GM12892 (cell line): ENCODE results near the gene PMPCA.
"Not testable (repeated sequence)": the region's sequence is repeated elsewhere in the genome, so short reads cannot be mapped to it uniquely, and the experiment has no call there.

Source experiments
- DNase-seq: peaks from one replicate; pipeline ENCODE4 v3.0.0; 2011; ENCODE audit not compliant: insufficient read length
- FAIRE-seq: peaks from 2 replicates; lab custom pipeline; 2011; peaks lifted over from hg19 to GRCh38; lab: Jason Lieb, UNC
- POLR2A ChIP-seq: IDR thresholded peaks from 2 replicates; pipeline ENCODE4 v1.6.1; 2011; ENCODE audit warnings: low read depth, low read length, control low read depth
- POLR2AphosphoS5 ChIP-seq: IDR thresholded peaks from 2 replicates; pipeline ENCODE4 v1.6.1; 2011; ENCODE audit warnings: low read depth, low read length, control low read depth
- TAF1 ChIP-seq: IDR thresholded peaks from 2 replicates; pipeline ENCODE4 v1.6.1; 2011; ENCODE audit warnings: low read depth, mild to moderate bottlenecking, control low read depth, low read length, borderline replicate concordance

PMPCA gene

GRCh38 chr9:136399176-136400037 is 11.1 kb upstream of the PMPCA start:
- peak; percentile 48 for DNase-seq
- TF ChIP-seq TAF1 (no peak), POLR2A (no peak), POLR2AphosphoS5 (no peak)
- FAIRE-seq = peak; percentile 46

GRCh38 chr9:136400038-136400834 is 10.2 kb upstream of the PMPCA start, which contains the start of gene SNAPC4:
Gene SNAPC4 (minus strand): TSS chr9:136400170. CDS start chr9:136398428, 1,742 bp downstream.
- TF ChIP-seq POLR2A (peak; percentile 89; the same call in 1 of the 2 replicates), POLR2AphosphoS5 (peak; percentile 66), TAF1 (peak; percentile 91)
- peak; percentile 98 for DNase-seq
- peak; percentile 97 for FAIRE-seq

GRCh38 chr9:136401173-136401922 is 9.1 kb upstream of the PMPCA start:
- FAIRE-seq = no peak
- TF ChIP-seq POLR2AphosphoS5 (peak; percentile 61), POLR2A (no peak; the same call in 1 of the 2 replicates)
- no peak for DNase-seq

- TF ChIP-seq POLR2AphosphoS5 (no peak), POLR2A (no peak), TAF1 (no peak)
- DNase-seq (no peak), FAIRE-seq (no peak)
Observed at GRCh38 chr9:136402067-136402466, 8.4 kb upstream of the PMPCA start.

- DNase-seq = peak; percentile 72
- FAIRE-seq = peak; percentile 83
- TF ChIP-seq TAF1 (no peak), POLR2A (peak; percentile 70), POLR2AphosphoS5 (peak; percentile 74; the same call in 1 of the 2 replicates)
Observed at GRCh38 chr9:136403538-136403914, 6.9 kb upstream of the PMPCA start.

- FAIRE-seq = peak; percentile 24
- DNase-seq = peak; percentile 58
- TF ChIP-seq TAF1 (no peak), POLR2A (no peak), POLR2AphosphoS5 (no peak)
Observed at GRCh38 chr9:136403915-136404800, 6.3 kb upstream of the PMPCA start.

GRCh38 chr9:136404801-136405136 is 5.7 kb upstream of the PMPCA start:
- TF ChIP-seq TAF1 = no peak
- TF ChIP-seq POLR2A = no peak
- TF ChIP-seq POLR2AphosphoS5 = no peak
- DNase-seq (no peak), FAIRE-seq (peak; percentile 40)

GRCh38 chr9:136405481-136405880 is 5.0 kb upstream of the PMPCA start:
- no peak for TF ChIP-seq POLR2AphosphoS5
- no peak for TF ChIP-seq POLR2A
- TF ChIP-seq TAF1 = no peak
- FAIRE-seq (no peak), DNase-seq (no peak)

GRCh38 chr9:136405904-136406303 is 4.6 kb upstream of the PMPCA start:
- FAIRE-seq, DNase-seq: not testable (repeated sequence)

GRCh38 chr9:136407061-136407460 is 3.4 kb upstream of the PMPCA start:
- not testable (repeated sequence) for FAIRE-seq, DNase-seq
- TF ChIP-seq POLR2A = 0 out of 2 replicates have a peak, but pooled peaks have one; percentile 30
